T-cell (primary cell): ENCODE data around the gene NDUFS7. TPM values are rescaled to one million over a fixed set of nuclear protein-coding genes. Genes with fewer than 3 reads are reported as not detected.

Source experiments
- ATAC-seq, 4 experiments: fragments of 200-7000 bp in 3 of 4; fragments of 150-1000 bp in 1 of 4; cut with Tn5 transposase; replicated peaks in 1 of 4; 1 replicate in 3 of 4; 2 replicates in 1 of 4; pipeline ENCODE4 v1.10.0; 2021; ENCODE audit warnings: moderate library complexity in 3 of 4, mild to moderate bottlenecking in 2 of 4, moderate number of reproducible peaks in 1 of 4
- CTCF ChIA-PET, 2 donors: fragments of 300-600 bp; sonication (Branson Sonifier 250); formaldehyde crosslinking; loops; one replicate each; lab custom pipeline; 2022; ENCODE audit warnings: antibody characterized with exemption in 2 of 2; lab: Charles Lee
- POLR2A ChIA-PET, 2 donors: fragments of 300-600 bp; sonication (Branson Sonifier 250); formaldehyde crosslinking; loops; one replicate each; lab custom pipeline; 2022; ENCODE audit warnings: antibody characterized with exemption in 2 of 2; lab: Charles Lee
- DNase-seq, 35 experiments: peaks; one replicate each; pipeline versions ENCODE4 v3.0.0 to v3.0.0-alpha.2; 2013 to 2023
- H3K27ac ChIP-seq: one replicate; pipeline ENCODE4 v1.5.1; 2013; ENCODE audit warnings: low read length
- H3K27me3 ChIP-seq, 2 experiments: replicated peaks in 1 of 2; 1 replicate in 1 of 2; 2 replicates in 1 of 2; pipeline versions ENCODE4 v1.6.1 to v1.7.0; 2013; ENCODE audit warnings: low read length in 1 of 2, mixed read lengths in 1 of 2; ENCODE audit not compliant: control insufficient read depth in 2 of 2, insufficient read depth in 2 of 2; ENCODE audit errors: extremely low read depth in 1 of 2
- H3K36me3 ChIP-seq, 2 donors: 1 replicate in 1 of 2; 2 replicates in 1 of 2; pipeline versions ENCODE4 v1.6.1 to v1.7.0; 2013; ENCODE audit warnings: low read length in 1 of 2; ENCODE audit not compliant: control insufficient read depth in 2 of 2, insufficient read depth in 1 of 2; ENCODE audit errors: extremely low read depth in 1 of 2
- H3K4me1 ChIP-seq, 2 experiments: 1 replicate in 1 of 2; 2 replicates in 1 of 2; pipeline versions ENCODE4 v1.6.1 to v1.7.0; 2013; ENCODE audit warnings: low read length in 2 of 2, mixed read lengths in 1 of 2; ENCODE audit not compliant: insufficient read depth in 2 of 2, control insufficient read depth in 1 of 2; ENCODE audit errors: extremely low read depth in 1 of 2
- H3K4me3 ChIP-seq, 2 donors: 1 replicate in 1 of 2; 2 replicates in 1 of 2; pipeline versions ENCODE4 v1.5.1 to v1.7.0; 2013; ENCODE audit warnings: mild to moderate bottlenecking in 2 of 2, low read length in 1 of 2, moderate library complexity in 1 of 2; ENCODE audit not compliant: control insufficient read depth in 1 of 2; ENCODE audit errors: extremely low read depth in 1 of 2
- H3K9me3 ChIP-seq: 2 replicates; pipeline ENCODE4 v1.7.0; 2013
- H3K27ac Mint-ChIP-seq, 2 donors: one replicate each; pipeline ENCODE4 v1.8.0; 2020 to 2021; ENCODE audit warnings: mild to moderate bottlenecking in 2 of 2, mixed read lengths in 2 of 2
- H3K27me3 Mint-ChIP-seq, 2 donors: one replicate each; pipeline ENCODE4 v1.8.0; 2021 to 2022; ENCODE audit warnings: mixed read lengths in 2 of 2
- H3K36me3 Mint-ChIP-seq: one replicate; pipeline ENCODE4 v1.8.0; 2021; ENCODE audit warnings: mixed read lengths
- H3K4me1 Mint-ChIP-seq, 3 donors: one replicate each; pipeline ENCODE4 v1.8.0; 2020 to 2022; ENCODE audit warnings: mixed read lengths in 3 of 3, mild to moderate bottlenecking in 1 of 3
- H3K4me3 Mint-ChIP-seq, 3 donors: one replicate each; pipeline ENCODE4 v1.8.0; 2020 to 2022; ENCODE audit warnings: mild to moderate bottlenecking in 3 of 3, mixed read lengths in 3 of 3, moderate library complexity in 3 of 3
- H3K9me3 Mint-ChIP-seq, 3 donors: one replicate each; pipeline ENCODE4 v1.8.0; 2020 to 2022; ENCODE audit warnings: mixed read lengths in 3 of 3
- WGBS: methylation state at CpG from one replicate; pipeline ENCODE4 v1.1.5; 2013; ENCODE audit warnings: missing lambda C conversion rate; ENCODE audit not compliant: insufficient coverage; 5-methylcytosine and 5-hydroxymethylcytosine counted together
- total RNA-seq, 35 experiments: library from RNA in 6 of 35; stranded (reverse) in 6 of 35; fragments of 120-200 nt in 1 of 35; gene quantifications; one replicate each; pipeline versions ENCODE4 v1.2.1 to v1.2.4 and lab custom pipeline; 2013 to 2026

The NDUFS7 gene
- total RNA-seq, 5 donors from 2014 or later (not counting 1 experiment from before 2014, with no cell fraction given), result 50.3 to 85.5 (median 79.6) TPM

GRCh38 chr19:1377176-1377964, 6.3 kb upstream of the NDUFS7 start:
- Histone ChIP-seq H3K9me3 (no peaks in the 10 kb centered on the region), H3K4me3 (no peak overlapping the region), H3K27ac (no peak overlapping the region), H3K4me1 (no peaks in the 10 kb centered on the region), H3K27me3 (no peaks in the 10 kb centered on the region), H3K36me3 (peaks cover 18 to 22% of the 10 kb centered on the region in 2 donors)
- Mint-ChIP-seq H3K36me3 (peaks cover 12% of the 10 kb centered on the region), H3K9me3 (no peaks in the 10 kb centered on the region), H3K27me3 (no peaks in the 10 kb centered on the region), H3K4me3 (no peak overlapping the region), H3K27ac (no peak overlapping the region), H3K4me1 (no peaks in the 10 kb centered on the region)
- WGBS, result 97% methylated on average over 43 of the region's 43 CpGs
- ATAC-seq (no peak), DNase-seq (no peak)
- POLR2A ChIA-PET, result no interaction called here
- CTCF ChIA-PET, result no interaction called here

- Mint-ChIP-seq H3K36me3 (peaks cover 12% of the 10 kb centered on the region), H3K4me1 (peaks cover 4 to 6% (median 4%) of the 10 kb centered on the region in 3 donors), H3K9me3 (no peaks in the 10 kb centered on the region), H3K4me3 (no peak overlapping the region), H3K27me3 (no peaks in the 10 kb centered on the region), H3K27ac (no peak overlapping the region)
- DNase-seq (no peak), ATAC-seq (no peak)
- H3K9me3 ChIP-seq, result no peaks in the 10 kb centered on the region
- ChIA-PET POLR2A (no interaction called here), CTCF (no interaction called here)
- WGBS, result 90% methylated on average over 31 of the region's 33 CpGs
- H3K4me3 ChIP-seq, result no peak overlapping the region
- no peak overlapping the region for H3K27ac ChIP-seq
- peaks cover 0 to 6% of the 10 kb centered on the region in 2 experiments for H3K4me1 ChIP-seq
- no peaks in the 10 kb centered on the region for H3K27me3 ChIP-seq
- H3K36me3 ChIP-seq, result peaks cover 13 to 18% of the 10 kb centered on the region in 2 donors
Measured at GRCh38 chr19:1377965-1378785, 5.5 kb upstream of the NDUFS7 start.

GRCh38 chr19:1379126-1379905, 4.4 kb upstream of the NDUFS7 start:
- peaks cover under 1 to 10% of the 10 kb centered on the region in 2 experiments for H3K4me1 ChIP-seq

GRCh38 chr19:1379961-1380489, 3.7 kb upstream of the NDUFS7 start:
- Histone ChIP-seq H3K4me1 (peaks cover 8 to 17% of the 10 kb centered on the region in 2 experiments), H3K9me3 (no peaks in the 10 kb centered on the region), H3K27ac (no peak overlapping the region), H3K36me3 (peaks cover 0 to 9% of the 10 kb centered on the region in 2 donors), H3K4me3 (no peak overlapping the region), H3K27me3 (no peaks in the 10 kb centered on the region)
- no peak overlapping the region for H3K27ac Mint-ChIP-seq
- peaks cover 8% of the 10 kb centered on the region for H3K36me3 Mint-ChIP-seq
- DNase-seq (no peak), ATAC-seq (no peak)
- H3K9me3 Mint-ChIP-seq, result no peaks in the 10 kb centered on the region
- H3K4me1 Mint-ChIP-seq, result peaks cover 13 to 20% (median 17%) of the 10 kb centered on the region in 3 donors
- no peak overlapping the region for H3K4me3 Mint-ChIP-seq
- CTCF ChIA-PET, result interaction anchor here in 1 of 2 donors (0.5 kb wide), 1 partner anchor 862 kb away, joined by 6 read pairs; no protein-coding TSS in a partner anchor
- POLR2A ChIA-PET, result no interaction called here
- WGBS, result 88% methylated on average over 4 of the region's 12 CpGs
- peaks cover 0 to 5% of the 10 kb centered on the region in 2 donors for H3K27me3 Mint-ChIP-seq

More at GRCh38 chr19:1379126-1379905, 4.4 kb upstream of the NDUFS7 start:
- H3K27me3 ChIP-seq, result no peaks in the 10 kb centered on the region
- no peak overlapping the region for H3K27ac ChIP-seq
- H3K4me3 Mint-ChIP-seq, result no peak overlapping the region
- H3K4me1 Mint-ChIP-seq, result peaks cover 7 to 14% (median 11%) of the 10 kb centered on the region in 3 donors
- H3K36me3 Mint-ChIP-seq, result peaks cover 10% of the 10 kb centered on the region
- H3K9me3 ChIP-seq, result no peaks in the 10 kb centered on the region
- WGBS, result 92% methylated on average over 21 of the region's 27 CpGs
- CTCF ChIA-PET, result no interaction called here
- no peak overlapping the region for H3K4me3 ChIP-seq
- ATAC-seq (no peak), DNase-seq (no peak)
- POLR2A ChIA-PET, result no interaction called here
- H3K27me3 Mint-ChIP-seq, result peaks cover 0 to 5% of the 10 kb centered on the region in 2 donors
- no peaks in the 10 kb centered on the region for H3K9me3 Mint-ChIP-seq
- peaks cover 2 to 10% of the 10 kb centered on the region in 2 donors for H3K36me3 ChIP-seq
- no peak overlapping the region for H3K27ac Mint-ChIP-seq

- no peak overlapping the region for H3K4me3 ChIP-seq
- no peak overlapping the region for H3K27ac ChIP-seq
- ChIA-PET POLR2A (interaction anchor here in 1 of 2 donors (0.7 kb wide), 1 partner anchor 9 kb away, joined by 4 read pairs; no protein-coding TSS in a partner anchor), CTCF (no interaction called here)
- Mint-ChIP-seq H3K27me3 (peaks cover 0 to 5% of the 10 kb centered on the region in 2 donors), H3K27ac (no peak overlapping the region), H3K4me3 (no peak overlapping the region), H3K9me3 (no peaks in the 10 kb centered on the region), H3K36me3 (peaks cover 3% of the 10 kb centered on the region), H3K4me1 (peaks cover 17 to 25% (median 24%) of the 10 kb centered on the region in 3 donors)
- peaks cover 8 to 26% of the 10 kb centered on the region in 2 experiments for H3K4me1 ChIP-seq
- 100% methylated on average over 2 of the region's 3 CpGs for WGBS
- DNase-seq (no peak), ATAC-seq (no peak)
- peaks cover 3 to 6% of the 10 kb centered on the region in 2 donors for H3K36me3 ChIP-seq
- H3K27me3 ChIP-seq, result no peaks in the 10 kb centered on the region
- H3K9me3 ChIP-seq, result no peaks in the 10 kb centered on the region
Measured at GRCh38 chr19:1382250-1382649, 1.5 kb upstream of the NDUFS7 start.
